Measurements from ENCODE around the gene TAGLN2.

Gene TAGLN2

GRCh38 chr1:159925719-159926078 is 392 bp upstream of the TAGLN2 start:
- DNase-seq (no peak), ATAC-seq (replicated peaks) (peak in 1 of 2 donors; percentile 1)
- H3K4me1 Mint-ChIP-seq, result peaks cover 46 to 59% of the 10 kb centered on the region in 2 donors
- peak overlapping the region; percentile 99 for H3K27ac Mint-ChIP-seq
- no peaks in the 10 kb centered on the region for H3K9me3 Mint-ChIP-seq
- peak overlapping the region; percentile 95 to 97 for H3K4me3 Mint-ChIP-seq
- H3K27me3 Mint-ChIP-seq, result peaks cover 4% of the 10 kb centered on the region in 2 donors
- H3K36me3 Mint-ChIP-seq, result peaks cover 27 to 38% of the 10 kb centered on the region in 2 donors

DNA sequence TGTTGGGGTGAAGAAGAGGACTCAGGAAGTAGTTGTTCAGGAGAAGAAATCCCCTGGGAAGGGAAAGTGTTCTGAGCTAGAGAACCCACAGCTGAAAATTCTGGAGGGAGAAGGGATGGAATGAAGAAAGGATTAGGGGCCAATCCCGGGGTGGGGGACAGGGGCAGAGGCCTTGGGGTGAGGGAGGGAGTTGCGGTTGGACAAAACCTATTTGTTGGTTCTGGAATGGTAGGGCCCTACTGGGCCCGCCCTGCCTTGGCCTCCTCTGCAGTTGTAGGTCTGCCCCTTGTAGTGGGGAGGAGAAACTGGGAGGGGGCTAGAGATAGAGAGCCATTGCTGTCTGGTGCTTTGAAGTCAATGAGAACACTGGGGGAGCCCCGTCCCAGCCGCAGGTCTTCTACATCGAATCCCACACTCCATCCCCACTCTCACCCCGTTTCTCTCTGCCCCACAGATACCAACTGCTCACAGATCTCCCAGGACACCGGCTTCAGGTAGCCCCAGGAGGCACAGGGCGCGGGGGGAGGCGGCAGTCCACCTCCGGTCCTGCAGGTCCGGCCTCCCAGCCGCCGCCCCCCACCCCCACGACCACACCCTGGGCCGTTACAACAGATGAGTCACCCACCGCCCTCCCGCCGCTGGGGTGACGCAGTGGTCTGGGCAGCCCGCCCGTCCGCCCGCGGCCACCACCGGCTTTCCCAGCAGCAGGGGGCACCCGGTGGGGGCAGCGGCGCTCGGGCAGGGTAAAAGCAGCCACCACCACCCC is 1.1 kb downstream of the TAGLN2 start:
- peak overlapping the region; percentile 99 for H3K27ac Mint-ChIP-seq
- peak; percentile 31 to 35 for ATAC-seq (replicated peaks)
- H3K27me3 Mint-ChIP-seq, result no peaks in the 10 kb centered on the region
- H3K4me3 Mint-ChIP-seq, result peak overlapping the region; percentile 95 to 97
- DNase-seq, result peak; percentile 59
- peaks cover 28 to 50% of the 10 kb centered on the region in 2 donors for H3K36me3 Mint-ChIP-seq
- H3K4me1 Mint-ChIP-seq, result peaks cover 53 to 73% of the 10 kb centered on the region in 2 donors
- H3K9me3 Mint-ChIP-seq, result no peaks in the 10 kb centered on the region

- Mint-ChIP-seq H3K4me3 (peak overlapping the region; percentile 95 to 97), H3K27me3 (no peaks in the 10 kb centered on the region), H3K27ac (peak overlapping the region; percentile 99), H3K9me3 (no peaks in the 10 kb centered on the region), H3K36me3 (peaks cover 28 to 56% of the 10 kb centered on the region in 2 donors), H3K4me1 (peaks cover 54 to 75% of the 10 kb centered on the region in 2 donors)
- peak; percentile 90 for DNase-seq
- ATAC-seq (replicated peaks), result peak; percentile 53
Observed at GRCh38 chr1:159923203-159924024, 1.9 kb downstream of the TAGLN2 start.

- Mint-ChIP-seq H3K9me3 (no peaks in the 10 kb centered on the region), H3K36me3 (peaks cover 35 to 64% of the 10 kb centered on the region in 2 donors), H3K4me1 (peaks cover 62 to 83% of the 10 kb centered on the region in 2 donors), H3K27me3 (no peaks in the 10 kb centered on the region), H3K4me3 (peak overlapping the region; percentile 95 to 97), H3K27ac (peak overlapping the region; percentile 99)
- DNase-seq (no peak), ATAC-seq (replicated peaks) (no peak)
Observed at GRCh38 chr1:159922511-159923202, 2.6 kb downstream of the TAGLN2 start.

DNA sequence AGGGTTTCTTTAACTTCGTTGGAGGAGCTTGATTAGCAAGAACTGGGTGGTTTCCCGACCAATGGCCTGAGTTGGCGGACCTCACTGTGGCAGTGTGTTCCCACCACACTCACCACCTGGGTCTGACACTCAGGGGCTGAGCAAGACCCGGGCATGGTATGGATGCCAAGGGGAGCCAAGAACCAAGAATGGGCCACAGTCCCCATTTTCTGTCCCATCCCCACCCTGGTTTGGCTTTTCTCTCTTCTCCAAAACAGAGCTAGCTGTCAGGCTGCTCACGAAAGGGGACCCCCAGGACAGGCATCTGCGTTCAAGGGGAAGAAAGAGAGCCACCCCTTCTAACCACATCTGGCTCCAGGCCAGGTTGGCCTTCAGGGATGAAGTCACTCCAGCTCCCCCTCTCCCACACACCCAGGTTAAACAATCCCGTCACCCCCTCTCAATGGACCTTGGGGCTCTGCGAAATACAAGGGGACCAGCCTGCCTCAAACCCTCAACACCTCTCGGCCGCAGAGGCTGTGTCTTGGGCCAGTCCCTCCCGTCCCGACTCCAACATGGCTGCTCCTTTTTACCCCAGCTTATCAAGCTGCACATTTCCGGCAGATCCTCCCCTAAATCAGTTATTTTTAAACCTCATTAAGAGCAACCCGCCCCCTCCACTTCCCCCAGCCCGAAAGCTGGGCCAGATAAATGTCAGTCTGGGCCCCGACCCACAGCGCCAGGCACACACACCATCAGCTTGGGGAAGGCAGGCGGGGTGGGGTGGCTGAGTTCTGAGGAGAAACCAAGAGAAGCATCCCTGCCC is 3.4 kb downstream of the TAGLN2 start:
- Mint-ChIP-seq H3K9me3 (no peaks in the 10 kb centered on the region), H3K27me3 (no peaks in the 10 kb centered on the region), H3K4me1 (peaks cover 62 to 80% of the 10 kb centered on the region in 2 donors), H3K4me3 (peak overlapping the region; percentile 95 to 97), H3K27ac (peak overlapping the region; percentile 99), H3K36me3 (peaks cover 41 to 68% of the 10 kb centered on the region in 2 donors)
- peak; percentile 81 for DNase-seq
- peak; percentile 29 to 34 for ATAC-seq (replicated peaks)

GRCh38 chr1:159921251-159921650 is 4.1 kb downstream of the TAGLN2 start:
- H3K27me3 Mint-ChIP-seq, result no peaks in the 10 kb centered on the region
- peaks cover 46 to 73% of the 10 kb centered on the region in 2 donors for H3K36me3 Mint-ChIP-seq
- H3K4me3 Mint-ChIP-seq, result peak overlapping the region; percentile 95 to 97
- H3K9me3 Mint-ChIP-seq, result no peaks in the 10 kb centered on the region
- DNase-seq, result peak; percentile 63
- peak; percentile 38 to 42 for ATAC-seq (replicated peaks)
- peaks cover 59 to 79% of the 10 kb centered on the region in 2 donors for H3K4me1 Mint-ChIP-seq
- H3K27ac Mint-ChIP-seq, result peak overlapping the region; percentile 99

DNA sequence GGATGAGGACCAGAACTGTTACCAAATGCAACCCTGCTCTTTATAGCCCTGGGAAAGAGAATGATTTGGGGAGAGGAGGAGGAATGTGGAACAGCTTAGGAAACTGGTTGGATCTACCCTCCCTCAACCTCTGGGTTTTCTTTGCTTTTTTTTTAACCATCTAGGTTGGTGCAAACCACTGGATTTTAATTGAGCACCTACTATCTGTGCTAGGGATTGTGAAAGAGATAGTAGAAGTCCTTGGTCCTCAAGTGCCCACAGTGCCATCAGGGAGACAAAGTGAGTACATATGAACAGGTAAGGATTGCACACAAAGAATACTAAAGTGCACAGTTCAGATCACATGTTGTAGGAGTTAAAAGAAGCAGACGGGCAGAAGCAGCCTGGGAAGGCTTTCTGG is 4.7 kb downstream of the TAGLN2 start:
- no peak for DNase-seq
- no peaks in the 10 kb centered on the region for H3K27me3 Mint-ChIP-seq
- H3K4me3 Mint-ChIP-seq, result peak overlapping the region; percentile 95 to 97
- H3K9me3 Mint-ChIP-seq, result no peaks in the 10 kb centered on the region
- H3K4me1 Mint-ChIP-seq, result peaks cover 56 to 78% of the 10 kb centered on the region in 2 donors
- H3K27ac Mint-ChIP-seq, result peak overlapping the region; percentile 99
- ATAC-seq (replicated peaks), result no peak
- peaks cover 49 to 79% of the 10 kb centered on the region in 2 donors for H3K36me3 Mint-ChIP-seq

DNA sequence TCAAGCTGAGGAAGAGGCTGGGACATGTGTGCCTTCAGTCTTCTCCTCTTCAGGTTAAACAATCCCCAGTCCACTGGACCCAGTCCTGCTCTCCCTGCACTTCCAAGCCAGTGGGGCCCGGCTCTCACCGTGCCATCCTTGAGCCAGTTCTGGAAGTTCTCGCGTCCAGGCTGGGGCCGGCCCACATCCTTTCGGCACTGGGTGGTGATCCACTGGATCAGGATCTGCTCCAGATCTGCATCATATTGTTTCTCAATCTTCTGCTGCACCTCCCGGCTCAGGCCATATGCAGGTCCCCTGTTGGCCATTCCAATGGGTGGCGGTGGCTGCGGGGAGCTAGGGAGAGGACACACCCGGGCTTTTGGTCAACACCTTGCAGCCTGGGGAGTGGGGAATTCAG is 5.1 kb downstream of the TAGLN2 start:
- ATAC-seq (replicated peaks), result no peak
- no peak for DNase-seq
- H3K4me1 Mint-ChIP-seq, result peaks cover 52 to 73% of the 10 kb centered on the region in 2 donors
- H3K27me3 Mint-ChIP-seq, result no peaks in the 10 kb centered on the region
- no peaks in the 10 kb centered on the region for H3K9me3 Mint-ChIP-seq
- H3K4me3 Mint-ChIP-seq, result peak overlapping the region in 1 of 2 donors; percentile 95
- peak overlapping the region; percentile 99 for H3K27ac Mint-ChIP-seq
- H3K36me3 Mint-ChIP-seq, result peaks cover 47 to 78% of the 10 kb centered on the region in 2 donors

DNA sequence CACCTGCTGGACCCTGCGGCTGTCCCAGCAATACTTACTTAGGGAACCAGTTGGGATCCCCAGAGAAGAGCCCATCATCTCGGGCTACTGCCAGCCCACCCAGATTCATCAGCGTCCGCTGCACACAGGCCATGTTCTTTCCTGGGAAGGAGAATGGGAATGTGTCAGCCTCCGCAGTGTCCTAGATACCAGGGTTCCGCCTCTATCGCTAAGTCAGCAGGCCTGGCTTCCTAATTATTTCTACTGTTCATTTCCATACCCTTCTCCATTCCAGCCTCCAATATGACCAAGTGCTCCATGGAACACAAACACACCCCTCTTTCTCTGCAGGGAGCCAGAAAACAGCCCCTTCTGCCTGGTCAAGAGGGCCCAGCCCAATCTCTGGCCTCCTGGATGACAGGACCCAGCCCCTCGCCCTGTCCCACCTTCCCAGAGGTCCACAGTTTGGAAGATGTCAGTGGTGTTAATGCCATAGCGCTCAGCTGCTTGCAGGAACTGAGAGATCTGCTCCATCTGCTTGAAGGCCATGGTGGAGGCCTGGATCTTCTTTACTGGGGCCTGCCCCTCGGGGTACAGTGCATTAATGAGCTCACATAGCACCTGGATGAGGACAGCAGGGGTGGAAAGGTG is 6.0 kb downstream of the TAGLN2 start:
- no peaks in the 10 kb centered on the region for H3K27me3 Mint-ChIP-seq
- no peak overlapping the region for H3K4me3 Mint-ChIP-seq
- no peaks in the 10 kb centered on the region for H3K9me3 Mint-ChIP-seq
- H3K27ac Mint-ChIP-seq, result peak overlapping the region; percentile 99
- peaks cover 54 to 76% of the 10 kb centered on the region in 2 donors for H3K4me1 Mint-ChIP-seq
- ATAC-seq (replicated peaks) (no peak), DNase-seq (no peak)
- peaks cover 42 to 76% of the 10 kb centered on the region in 2 donors for H3K36me3 Mint-ChIP-seq

DNA sequence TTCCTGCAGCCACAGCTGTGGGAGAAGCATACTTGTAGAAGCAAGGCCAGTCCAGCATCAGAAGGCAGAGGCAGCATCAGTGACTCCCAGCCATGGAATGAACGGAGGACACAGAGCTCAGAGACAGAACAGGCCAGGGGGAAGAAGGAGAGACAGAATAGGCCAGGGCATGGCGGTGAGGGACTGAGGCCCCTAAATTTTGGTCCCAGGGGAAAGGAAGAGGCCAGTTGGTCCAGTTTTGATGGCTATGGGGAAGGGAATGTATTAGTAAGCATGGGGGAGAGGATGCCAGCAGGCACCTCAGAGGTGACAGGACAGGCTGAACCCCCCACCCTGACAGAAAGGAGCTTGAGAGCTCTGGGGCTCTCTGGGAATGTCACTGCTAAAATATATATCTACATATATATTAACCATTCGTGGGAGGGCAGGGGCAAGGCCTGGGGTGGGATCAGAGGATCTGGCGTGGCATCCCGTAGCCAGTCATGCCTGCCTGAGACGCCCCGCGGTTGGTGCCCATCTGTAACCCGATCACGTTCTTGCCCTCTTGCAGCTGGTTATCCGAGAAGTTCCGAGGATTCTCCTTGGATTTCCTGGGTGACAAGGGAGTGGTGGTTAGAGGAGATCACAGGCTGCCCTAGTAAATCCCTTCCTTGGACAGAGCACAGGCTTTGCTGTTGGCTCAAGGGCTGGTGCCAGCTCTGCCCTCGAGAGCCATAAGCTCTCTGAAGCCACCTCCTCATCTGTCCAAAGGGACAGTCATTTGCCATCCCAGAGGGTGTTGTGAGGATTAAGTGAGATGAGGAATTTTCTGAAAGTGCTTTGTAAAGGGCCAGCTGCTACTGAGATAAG is 6.7 kb downstream of the TAGLN2 start:
- DNase-seq (no peak), ATAC-seq (replicated peaks) (no peak)
- Mint-ChIP-seq H3K9me3 (no peaks in the 10 kb centered on the region), H3K27me3 (no peaks in the 10 kb centered on the region), H3K36me3 (peaks cover 44 to 76% of the 10 kb centered on the region in 2 donors), H3K4me3 (peak overlapping the region; percentile 1 to 60), H3K4me1 (peaks cover 54 to 79% of the 10 kb centered on the region in 2 donors), H3K27ac (peak overlapping the region; percentile 77)

- peaks cover 39 to 74% of the 10 kb centered on the region in 2 donors for H3K36me3 Mint-ChIP-seq
- H3K27ac Mint-ChIP-seq, result peak overlapping the region; percentile 77
- H3K27me3 Mint-ChIP-seq, result no peaks in the 10 kb centered on the region
- H3K4me1 Mint-ChIP-seq, result peaks cover 49 to 79% of the 10 kb centered on the region in 2 donors
- DNase-seq (no peak), ATAC-seq (replicated peaks) (no peak)
- no peaks in the 10 kb centered on the region for H3K9me3 Mint-ChIP-seq
- H3K4me3 Mint-ChIP-seq, result peak overlapping the region in 1 of 2 donors; percentile 60
Observed at GRCh38 chr1:159917533-159918351, 7.6 kb downstream of the TAGLN2 start.

Measured in stimulated activated naive B cell treated with anti-CD40 and anti-IgM and Interleukin-4, amounts not matched to agents 10 μg/mL and 1 μg/mL and 100 μg/mL, for 72 hours (primary cell).